H1 (cell line): ENCODE measurements around the gene SLC12A7. TPM values are rescaled to one million over a fixed set of nuclear protein-coding genes. Genes with fewer than 3 reads are reported as not detected.

Experiments used
- CTCF ChIA-PET: fragments of 300-600 bp; sonication (Branson Sonifier 250); formaldehyde crosslinking; loops from one replicate; lab custom pipeline; 2021; ENCODE audit not compliant: partially characterized antibody; lab: Charles Lee
- POLR2A ChIA-PET: fragments of 300-600 bp; sonication (Branson Sonifier 250); formaldehyde crosslinking; loops from one replicate; lab custom pipeline; 2021; ENCODE audit warnings: inconsistent platforms; ENCODE audit not compliant: partially characterized antibody; lab: Charles Lee
- DNase-seq, 2 experiments: peaks; one replicate each; pipeline versions ENCODE4 v3.0.0 to v3.0.0-alpha.2; 2010 to 2022; ENCODE audit warnings: low spot score in 2 of 2, low read depth in 1 of 2, mixed read lengths in 1 of 2
- FAIRE-seq: peaks from 2 replicates; lab custom pipeline; 2011; peaks lifted over from hg19 to GRCh38; lab: Jason Lieb, UNC
- H2AFZ ChIP-seq: 2 replicates; pipeline ENCODE4 v1.8.1; 2012; ENCODE audit warnings: low read length, inconsistent platforms
- H2AK5ac ChIP-seq: 2 replicates; pipeline ENCODE4 v1.6.1; 2013; ENCODE audit warnings: low read depth, low read length
- H2BK120ac ChIP-seq: replicated peaks from 2 replicates; pipeline ENCODE3; 2013; ENCODE audit warnings: low read depth, low read length, inconsistent platforms
- H2BK12ac ChIP-seq: 2 replicates; pipeline ENCODE4 v1.6.1; 2013; ENCODE audit warnings: low read depth, low read length
- H2BK15ac ChIP-seq: 2 replicates; pipeline ENCODE4 v1.6.1; 2013; ENCODE audit warnings: low read length
- H2BK20ac ChIP-seq: 2 replicates; pipeline ENCODE4 v1.6.1; 2013; ENCODE audit warnings: low read length
- H2BK5ac ChIP-seq: 2 replicates; pipeline ENCODE4 v1.6.1; 2013; ENCODE audit warnings: low read depth, low read length
- H3K14ac ChIP-seq: 2 replicates; pipeline ENCODE4 v1.6.1; 2013; ENCODE audit warnings: inconsistent platforms; ENCODE audit not compliant: insufficient read length
- H3K18ac ChIP-seq: 2 replicates; pipeline ENCODE4 v1.6.1; 2013; ENCODE audit warnings: low read length; ENCODE audit errors: extremely low read depth
- H3K23ac ChIP-seq: 2 replicates; pipeline ENCODE4 v1.6.1; 2013; ENCODE audit warnings: inconsistent platforms; ENCODE audit not compliant: insufficient read length
- H3K23me2 ChIP-seq: 2 replicates; pipeline ENCODE4 v1.6.1; 2013; ENCODE audit warnings: low read depth, low read length
- H3K27ac ChIP-seq: 2 replicates; pipeline ENCODE4 v1.6.1; 2011; ENCODE audit warnings: low read depth, low read length, inconsistent platforms
- H3K27me3 ChIP-seq, 4 experiments: replicated peaks in 1 of 4; 1 replicate in 1 of 4; 2 replicates in 3 of 4; pipeline versions ENCODE4 v1.6.1 to v1.8.1; 2011 to 2013; ENCODE audit warnings: low read length in 3 of 4, mild to moderate bottlenecking in 3 of 4, inconsistent platforms in 2 of 4, mixed read lengths in 2 of 4, moderate library complexity in 1 of 4; ENCODE audit not compliant: control insufficient read depth in 3 of 4, insufficient read depth in 3 of 4; ENCODE audit errors: extremely low read depth in 1 of 4
- H3K36me3 ChIP-seq, 4 experiments: 2 replicates each; pipeline versions ENCODE4 v1.6.1 to v1.8.1; 2011 to 2013; ENCODE audit warnings: mild to moderate bottlenecking in 4 of 4, low read length in 3 of 4, moderate library complexity in 2 of 4, control low read depth in 1 of 4, inconsistent platforms in 1 of 4; ENCODE audit not compliant: insufficient read depth in 4 of 4, control insufficient read depth in 2 of 4
- H3K4ac ChIP-seq: replicated peaks from 2 replicates; pipeline ENCODE3; 2013; ENCODE audit warnings: low read length, low read depth, mixed read lengths, inconsistent platforms; ENCODE audit not compliant: insufficient read length
- H3K4me1 ChIP-seq, 4 experiments: replicated peaks in 1 of 4; 1 replicate in 1 of 4; 2 replicates in 3 of 4; pipeline versions ENCODE4 v1.6.1 to v1.8.1; 2011 to 2013; ENCODE audit warnings: low read length in 3 of 4, inconsistent platforms in 2 of 4, mixed read lengths in 1 of 4; ENCODE audit not compliant: insufficient read depth in 4 of 4, control insufficient read depth in 3 of 4
- H3K4me2 ChIP-seq, 2 experiments: 2 replicates each; pipeline versions ENCODE4 v1.6.1 to v1.8.1; 2011 to 2013; ENCODE audit warnings: low read depth in 2 of 2, low read length in 2 of 2, control low read depth in 1 of 2, inconsistent platforms in 1 of 2, mild to moderate bottlenecking in 1 of 2; ENCODE audit not compliant: insufficient read depth in 1 of 2
- H3K4me3 ChIP-seq, 4 experiments: fragments of 200-600, 300-600 bp in 1 of 4; sonication (generic), shearing (Covaris generic), sonication (Bioruptor Twin) in 1 of 4; 2 replicates each; pipeline versions ENCODE4 v1.5.1 to v1.8.1; 2011 to 2016; ENCODE audit warnings: low read length in 4 of 4, low read depth in 3 of 4, control low read depth in 2 of 4, inconsistent platforms in 2 of 4, mild to moderate bottlenecking in 2 of 4, mixed read lengths in 1 of 4, moderate library complexity in 1 of 4; ENCODE audit not compliant: insufficient read depth in 2 of 4; ENCODE audit errors: extremely low read depth in 1 of 4
- H3K56ac ChIP-seq: replicated peaks from 2 replicates; pipeline ENCODE3; 2013; ENCODE audit warnings: low read depth, mild to moderate bottlenecking, mixed read lengths, low read length, inconsistent platforms; ENCODE audit not compliant: insufficient read length
- H3K79me1 ChIP-seq: 2 replicates; pipeline ENCODE4 v1.6.1; 2013; ENCODE audit warnings: low read depth, low read length, control low read depth
- H3K79me2 ChIP-seq, 2 experiments: 2 replicates each; pipeline versions ENCODE4 v1.6.1 to v1.8.1; 2012 to 2013; ENCODE audit warnings: low read length in 2 of 2, mild to moderate bottlenecking in 2 of 2, inconsistent platforms in 1 of 2; ENCODE audit not compliant: insufficient read depth in 2 of 2, control insufficient read depth in 1 of 2
- H3K9ac ChIP-seq, 4 experiments: replicated peaks in 1 of 4; 1 replicate in 1 of 4; 2 replicates in 3 of 4; pipeline versions ENCODE4 v1.6.1 to v1.8.1; 2011 to 2013; ENCODE audit warnings: low read depth in 3 of 4, low read length in 3 of 4, control low read depth in 2 of 4, mild to moderate bottlenecking in 2 of 4, moderate library complexity in 2 of 4, inconsistent platforms in 1 of 4; ENCODE audit errors: extremely low read depth in 1 of 4
- H3K9me3 ChIP-seq, 2 experiments: 2 replicates each; pipeline versions ENCODE4 v1.6.1 to v1.8.1; 2012 to 2013; ENCODE audit warnings: mild to moderate bottlenecking in 2 of 2, moderate library complexity in 2 of 2, control low read depth in 1 of 2, inconsistent platforms in 1 of 2, low read depth in 1 of 2, low read length in 1 of 2, mixed read lengths in 1 of 2; ENCODE audit not compliant: insufficient read depth in 2 of 2
- H4K20me1 ChIP-seq, 2 experiments: replicated peaks in 1 of 2; 2 replicates each; pipeline versions ENCODE3 to v1.8.1; 2011 to 2013; ENCODE audit warnings: inconsistent platforms in 2 of 2, low read length in 2 of 2, mild to moderate bottlenecking in 1 of 2; ENCODE audit not compliant: insufficient read depth in 2 of 2, control insufficient read depth in 1 of 2
- H4K5ac ChIP-seq: 2 replicates; pipeline ENCODE4 v1.6.1; 2013; ENCODE audit warnings: low read length, low read depth, mixed read lengths, inconsistent platforms; ENCODE audit not compliant: insufficient read length
- H4K8ac ChIP-seq: 2 replicates; pipeline ENCODE4 v1.8.0; 2013; ENCODE audit warnings: mild to moderate bottlenecking, moderate library complexity, low read length, inconsistent platforms; ENCODE audit not compliant: insufficient read depth; ENCODE audit errors: extremely low read depth
- H4K91ac ChIP-seq: replicated peaks from 2 replicates; pipeline ENCODE3; 2013; ENCODE audit warnings: low read length, mixed read lengths, inconsistent platforms; ENCODE audit not compliant: insufficient read length
- KDM4A ChIP-seq: IDR thresholded peaks from one replicate; pipeline ENCODE4 v1.7.1; 2012; ENCODE audit warnings: low read depth, mild to moderate bottlenecking, moderate library complexity, low read length, inconsistent platforms; ENCODE audit not compliant: severe bottlenecking
- NANOG ChIP-seq: IDR thresholded peaks from 2 replicates; pipeline ENCODE4 v1.6.1; 2011; ENCODE audit warnings: low read length, low read depth, mild to moderate bottlenecking, inconsistent platforms; ENCODE audit not compliant: insufficient read depth, poor library complexity, severe bottlenecking
- WGBS, 2 experiments: shearing (Covaris generic) in 1 of 2; methylation state at CpG; one replicate each; pipeline versions ENCODE4 v1.1.6 to v1.1.7; 2013 to 2015; ENCODE audit warnings: low lambda C conversion rate in 2 of 2, mixed read lengths in 2 of 2, inconsistent platforms in 1 of 2, low coverage in 1 of 2, missing lambda C conversion rate in 1 of 2; ENCODE audit not compliant: insufficient replicate concordance in 2 of 2, insufficient coverage in 1 of 2, insufficient read length in 1 of 2; ENCODE audit errors: extremely low coverage in 1 of 2, missing lambda C conversion rate in 1 of 2; 5-methylcytosine and 5-hydroxymethylcytosine counted together
- polyA plus RNA-seq, 7 experiments: library from polyadenylated mRNA; depleted of rRNA in 3 of 7; stranded (reverse) in 5 of 7; unstranded in 2 of 7; fragments of >200 nt in 5 of 7; fragments of 200-250 nt in 2 of 7; gene quantifications; 1 replicate in 5 of 7; 2 replicates in 1 of 7; 4 replicates in 1 of 7; pipeline versions ENCODE4 v1.2.1 to v1.2.3, GENCODE V29; 2011 to 2013; ENCODE audit warnings: missing spikeins in 2 of 7, mixed read lengths in 2 of 7
- total RNA-seq: library from RNA; stranded (reverse); fragmentation: NEBNext Ultra II Directional; extraction: Animal tissue kit (Norgen Biotek cat#: 25700); gene quantifications from 2 replicates; pipeline ENCODE4 v1.2.1, GENCODE V29; 2021

Gene SLC12A7
- total and polyA plus RNA-seq, 2 of the 8 experiments (the other 6 are each of a cell fraction or from before 2014, with no cell fraction given): 23.5 to 39.7 TPM

DNA sequence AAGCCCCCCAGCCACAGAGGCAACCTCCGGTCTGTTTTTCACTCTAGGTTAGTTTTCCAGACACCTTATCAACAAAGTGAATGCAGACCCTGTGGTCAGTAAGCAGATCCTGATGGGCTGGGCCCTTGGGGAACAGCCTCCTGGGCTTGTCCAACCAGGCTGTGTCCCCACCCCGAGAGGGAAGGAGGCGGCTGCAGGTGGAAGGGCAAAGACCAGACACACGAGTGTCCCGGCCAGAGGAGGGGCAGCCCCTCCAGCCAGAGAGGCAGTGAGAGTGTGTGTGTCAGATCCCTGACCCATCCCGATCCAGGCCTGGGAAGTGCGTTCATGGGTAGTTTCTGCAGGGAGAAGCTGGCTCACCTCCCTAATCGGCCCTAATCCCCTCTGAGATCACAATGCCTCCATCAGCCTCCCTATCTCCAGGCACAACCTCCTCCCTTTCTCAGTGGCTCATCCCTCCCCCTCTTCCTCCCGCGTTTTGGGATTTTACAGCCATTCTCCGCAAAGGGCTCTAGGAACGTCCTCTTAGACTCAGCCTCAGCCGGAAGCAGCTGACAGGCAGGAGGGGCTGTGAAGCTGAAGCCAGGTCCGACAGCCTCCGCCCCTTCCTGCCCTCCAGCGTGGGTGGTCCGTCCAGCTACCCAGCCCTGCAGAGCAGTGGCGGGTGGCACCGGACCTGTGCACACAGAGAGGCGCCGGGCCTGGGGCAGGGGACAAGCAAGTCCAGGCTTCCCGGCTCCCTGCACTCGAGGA is 9.7 kb downstream of the SLC12A7 start:
- Histone ChIP-seq H2BK15ac (peak overlapping the region; percentile 72; the same call in 1 of the 2 replicates), H3K23me2 (no peaks in the 10 kb centered on the region; the same call in 1 of the 2 replicates), H2BK5ac (peak overlapping the region; percentile 55; the same call in 1 of the 2 replicates), H2AFZ (no peak overlapping the region), H3K79me2 (peaks cover 2 to 89% of the 10 kb centered on the region in 2 experiments; a peak in 3 of 4 replicates), H3K4ac (peak overlapping the region; percentile 36), H3K9me3 (no peaks in the 10 kb centered on the region), H3K4me1 (peaks cover 5 to 79% (median 63%) of the 10 kb centered on the region in 4 experiments), H3K9ac (no peak overlapping the region), H2BK120ac (no peak overlapping the region), H3K36me3 (no peaks in the 10 kb centered on the region), H2BK12ac (peak overlapping the region; percentile 1; the same call in 1 of the 2 replicates), H3K23ac (no peak overlapping the region), H4K91ac (peak overlapping the region; percentile 36), H4K5ac (no peak overlapping the region), H3K4me2 (peak overlapping the region; percentile 7 to 16; a peak in 2 of 4 replicates), H3K4me3 (no peak overlapping the region), H4K20me1 (peaks cover 6 to 23% of the 10 kb centered on the region in 2 experiments), H4K8ac (no peak overlapping the region), H3K27me3 (no peaks in the 10 kb centered on the region), H3K27ac (no peak overlapping the region; the same call in 1 of the 2 replicates), H2AK5ac (0 out of 2 replicates have a peak overlapping the region, but pooled peaks have one; percentile 66), H3K14ac (no peak overlapping the region), H2BK20ac (no peak overlapping the region), H3K18ac (peak overlapping the region; percentile 32), H3K79me1 (peaks cover 40% of the 10 kb centered on the region), H3K56ac (no peak overlapping the region)
- no peak for DNase-seq
- CTCF ChIA-PET: interaction anchor here (0.8 to 2.9 kb wide), 3 partner anchors 39 to 91 kb away, joined by 3 to 11 read pairs (median 3); no protein-coding TSS in a partner anchor
- no peak for FAIRE-seq
- POLR2A ChIA-PET: interaction anchor here (0.9 to 2.1 kb wide), 4 partner anchors 8 to 38 kb away, joined by 3 to 9 read pairs (median 4); no protein-coding TSS in a partner anchor
- WGBS, 2 experiments: 62% methylated on average over 23 of the region's 23 CpGs; no CpG with 5 or more reads in 1 of the 2 experiments
- no peak for TF ChIP-seq KDM4A
- no peak for TF ChIP-seq NANOG
